Nephron (organoid): ENCODE measurements around the gene TENM4.

Source experiments
- H3K27ac Mint-ChIP-seq, 3 experiments: 2 replicates each; pipeline ENCODE4 v1.8.0; 2020; ENCODE audit warnings: mixed read lengths in 3 of 3, mild to moderate bottlenecking in 2 of 3, moderate library complexity in 1 of 3
- H3K27me3 Mint-ChIP-seq: 2 replicates; pipeline ENCODE4 v1.8.0; 2021; ENCODE audit warnings: low read depth, mild to moderate bottlenecking, moderate library complexity, mixed read lengths
- H3K36me3 Mint-ChIP-seq: 2 replicates; pipeline ENCODE4 v1.8.0; 2020; ENCODE audit warnings: low read depth, mixed read lengths
- H3K4me1 Mint-ChIP-seq: 2 replicates; pipeline ENCODE4 v1.8.0; 2020; ENCODE audit warnings: mixed read lengths
- H3K4me3 Mint-ChIP-seq, 3 experiments: 2 replicates each; pipeline ENCODE4 v1.8.0; 2020; ENCODE audit warnings: mild to moderate bottlenecking in 3 of 3, mixed read lengths in 3 of 3, moderate library complexity in 2 of 3
- H3K9me3 Mint-ChIP-seq: 2 replicates; pipeline ENCODE4 v1.8.0; 2020; ENCODE audit warnings: mixed read lengths
- CTCF ChIP-seq, 3 experiments: fragments of 200-600 bp; sonication (generic); IDR thresholded peaks; one replicate each; pipeline ENCODE4 v1.5.0; 2021; ENCODE audit warnings: antibody characterized with exemption in 3 of 3; ENCODE audit not compliant: unreplicated experiment in 3 of 3

Gene TENM4

GRCh38 chr11:78694152-78694551 is 746.7 kb downstream of the TENM4 start:
- no peak overlapping the region for H3K4me3 Mint-ChIP-seq
- H3K27me3 Mint-ChIP-seq: peaks cover 3% of the 10 kb centered on the region
- TF ChIP-seq CTCF (IDR thresholded peaks at IDR 0.05; ENCODE audit: unreplicated experiment in 3 of 3): no peak
- no peaks in the 10 kb centered on the region for H3K9me3 Mint-ChIP-seq
- no peaks in the 10 kb centered on the region for H3K4me1 Mint-ChIP-seq
- H3K27ac Mint-ChIP-seq: no peak overlapping the region
- peaks cover 50% of the 10 kb centered on the region for H3K36me3 Mint-ChIP-seq

- Mint-ChIP-seq H3K9me3 (no peaks in the 10 kb centered on the region), H3K4me1 (no peaks in the 10 kb centered on the region), H3K27ac (no peak overlapping the region), H3K4me3 (no peak overlapping the region), H3K27me3 (peaks cover 3% of the 10 kb centered on the region), H3K36me3 (peaks cover 50% of the 10 kb centered on the region)
- no peak for TF ChIP-seq CTCF (IDR thresholded peaks at IDR 0.05; ENCODE audit: unreplicated experiment in 3 of 3)
Measured at GRCh38 chr11:78691215-78691614, 749.6 kb downstream of the TENM4 start.

GRCh38 chr11:78690352-78690987 is 750.4 kb downstream of the TENM4 start:
- TF ChIP-seq CTCF (IDR thresholded peaks at IDR 0.05; ENCODE audit: unreplicated experiment in 3 of 3): no peak
- no peak overlapping the region for H3K4me3 Mint-ChIP-seq
- no peaks in the 10 kb centered on the region for H3K4me1 Mint-ChIP-seq
- no peak overlapping the region for H3K27ac Mint-ChIP-seq
- peaks cover 3% of the 10 kb centered on the region for H3K27me3 Mint-ChIP-seq
- H3K9me3 Mint-ChIP-seq: no peaks in the 10 kb centered on the region
- peaks cover 50% of the 10 kb centered on the region for H3K36me3 Mint-ChIP-seq

- peaks cover 53% of the 10 kb centered on the region for H3K36me3 Mint-ChIP-seq
- H3K4me1 Mint-ChIP-seq: no peaks in the 10 kb centered on the region
- no peak for TF ChIP-seq CTCF (IDR thresholded peaks at IDR 0.05; ENCODE audit: unreplicated experiment in 3 of 3)
- peaks cover 3% of the 10 kb centered on the region for H3K27me3 Mint-ChIP-seq
- no peaks in the 10 kb centered on the region for H3K9me3 Mint-ChIP-seq
- H3K4me3 Mint-ChIP-seq: no peak overlapping the region
- H3K27ac Mint-ChIP-seq: no peak overlapping the region
Measured at GRCh38 chr11:78689585-78690153, 751.2 kb downstream of the TENM4 start.

GRCh38 chr11:78689101-78689500 is 751.7 kb downstream of the TENM4 start:
- Mint-ChIP-seq H3K4me3 (no peak overlapping the region), H3K36me3 (peaks cover 54% of the 10 kb centered on the region), H3K27me3 (peaks cover 3% of the 10 kb centered on the region), H3K4me1 (no peaks in the 10 kb centered on the region), H3K27ac (no peak overlapping the region), H3K9me3 (peaks cover 3% of the 10 kb centered on the region)
- TF ChIP-seq CTCF (IDR thresholded peaks at IDR 0.05; ENCODE audit: unreplicated experiment in 3 of 3): no peak

GRCh38 chr11:78688460-78688859 is 752.4 kb downstream of the TENM4 start:
- TF ChIP-seq CTCF (IDR thresholded peaks at IDR 0.05; ENCODE audit: unreplicated experiment in 3 of 3): no peak
- Mint-ChIP-seq H3K4me1 (no peaks in the 10 kb centered on the region), H3K27me3 (peaks cover 3% of the 10 kb centered on the region), H3K9me3 (peaks cover 9% of the 10 kb centered on the region), H3K36me3 (peaks cover 60% of the 10 kb centered on the region), H3K4me3 (no peak overlapping the region), H3K27ac (no peak overlapping the region)
